ENCODE measurements around the gene POU4F2. TPM values are rescaled to one million over a fixed set of nuclear protein-coding genes. Genes with fewer than 3 reads are reported as not detected.

The POU4F2 gene
- total RNA-seq, 1 donor from 2014 or later, result 0.14 TPM

- no peak for TF ChIP-seq CTCF (conservative IDR thresholded peaks at IDR 0.05)
- H3K4me3 Mint-ChIP-seq, result peak overlapping the region; percentile 60
- H3K4me1 Mint-ChIP-seq, result peaks cover 21% of the 10 kb centered on the region
- peaks cover 99% of the 10 kb centered on the region for H3K27me3 Mint-ChIP-seq (ENCODE audit: low read depth)
- no peak for DNase-seq (ENCODE audit: low read depth, low spot score)
- no peaks in the 10 kb centered on the region for H3K9me3 Mint-ChIP-seq
- H3K36me3 Mint-ChIP-seq (ENCODE audit: low read depth), result no peaks in the 10 kb centered on the region
- H3K27ac Mint-ChIP-seq (ENCODE audit: unreplicated experiment), result no peak overlapping the region
Measured at GRCh38 chr4:146640465-146641061, 1.9 kb downstream of the POU4F2 start.

GRCh38 chr4:146641762-146642161 lies 3.1 kb downstream of the POU4F2 start:
- TF ChIP-seq CTCF (conservative IDR thresholded peaks at IDR 0.05), result no peak
- no peak for DNase-seq (ENCODE audit: low read depth, low spot score)
- Mint-ChIP-seq H3K27me3 (ENCODE audit: low read depth) (peaks cover 99% of the 10 kb centered on the region), H3K36me3 (ENCODE audit: low read depth) (no peaks in the 10 kb centered on the region), H3K9me3 (no peaks in the 10 kb centered on the region), H3K4me3 (peak overlapping the region; percentile 14), H3K27ac (ENCODE audit: unreplicated experiment) (no peak overlapping the region), H3K4me1 (peaks cover 20% of the 10 kb centered on the region)

- no peaks in the 10 kb centered on the region for H3K36me3 Mint-ChIP-seq (ENCODE audit: low read depth)
- H3K4me1 Mint-ChIP-seq, result peaks cover 11% of the 10 kb centered on the region
- no peaks in the 10 kb centered on the region for H3K9me3 Mint-ChIP-seq
- peaks cover 99% of the 10 kb centered on the region for H3K27me3 Mint-ChIP-seq (ENCODE audit: low read depth)
- DNase-seq (ENCODE audit: low read depth, low spot score), result no peak
- no peak for TF ChIP-seq CTCF (conservative IDR thresholded peaks at IDR 0.05)
- H3K4me3 Mint-ChIP-seq, result no peak overlapping the region
- H3K27ac Mint-ChIP-seq (ENCODE audit: unreplicated experiment), result no peak overlapping the region
Measured at GRCh38 chr4:146643812-146644401, 5.2 kb downstream of the POU4F2 start.

- H3K9me3 Mint-ChIP-seq, result no peaks in the 10 kb centered on the region
- H3K27me3 Mint-ChIP-seq (ENCODE audit: low read depth), result peaks cover 100% of the 10 kb centered on the region
- H3K4me3 Mint-ChIP-seq, result no peak overlapping the region
Measured at GRCh38 chr4:146645921-146646320, 7.2 kb downstream of the POU4F2 start.

GRCh38 chr4:146646593-146647325 lies 8.1 kb downstream of the POU4F2 start:
- no peak overlapping the region for H3K4me3 Mint-ChIP-seq
- H3K9me3 Mint-ChIP-seq, result no peaks in the 10 kb centered on the region

More at GRCh38 chr4:146645921-146646320, 7.2 kb downstream of the POU4F2 start:
- H3K4me1 Mint-ChIP-seq, result no peaks in the 10 kb centered on the region
- TF ChIP-seq CTCF (conservative IDR thresholded peaks at IDR 0.05), result no peak
- no peaks in the 10 kb centered on the region for H3K36me3 Mint-ChIP-seq (ENCODE audit: low read depth)
- no peak overlapping the region for H3K27ac Mint-ChIP-seq (ENCODE audit: unreplicated experiment)
- DNase-seq (ENCODE audit: low read depth, low spot score), result no peak

More at GRCh38 chr4:146646593-146647325, 8.1 kb downstream of the POU4F2 start:
- H3K27ac Mint-ChIP-seq (ENCODE audit: unreplicated experiment), result no peak overlapping the region
- no peaks in the 10 kb centered on the region for H3K4me1 Mint-ChIP-seq
- peaks cover 100% of the 10 kb centered on the region for H3K27me3 Mint-ChIP-seq (ENCODE audit: low read depth)
- H3K36me3 Mint-ChIP-seq (ENCODE audit: low read depth), result no peaks in the 10 kb centered on the region
- no peak for DNase-seq (ENCODE audit: low read depth, low spot score)
- no peak for TF ChIP-seq CTCF (conservative IDR thresholded peaks at IDR 0.05)
